K562 (cell line): ENCODE measurements around the gene BBC3. TPM values are rescaled to one million over a fixed set of nuclear protein-coding genes. Genes with fewer than 3 reads are reported as not detected.

Experiments
- CBFB ChIP-seq: sonication (generic); formaldehyde crosslinking; IDR thresholded peaks from 2 replicates; pipeline ENCODE4 v1.4.0; 2020; ENCODE audit warnings: mild to moderate bottlenecking, missing genetic modification reagents
- CEBPZ ChIP-seq: fragments of 150-350 bp; IDR thresholded peaks from 2 replicates; pipeline ENCODE4 v1.6.1; 2014; ENCODE audit warnings: low read depth, mild to moderate bottlenecking, low read length, borderline replicate concordance
- CTBP1 ChIP-seq: fragments of 450-650 bp; IDR thresholded peaks from 2 replicates; pipeline ENCODE4 v1.6.1; 2016; ENCODE audit warnings: borderline replicate concordance
- ELF2 ChIP-seq: fragments of 250-450 bp; sonication (Bioruptor Pico); IDR thresholded peaks from 2 replicates; pipeline ENCODE4 v1.5.0; 2021; ENCODE audit warnings: mild to moderate bottlenecking
- FOXK1 ChIP-seq: sonication (generic); formaldehyde crosslinking; IDR thresholded peaks from 2 replicates; pipeline ENCODE4 v1.8.0; 2022; ENCODE audit warnings: missing genetic modification reagents, mild to moderate bottlenecking, borderline replicate concordance
- TCF7 ChIP-seq: sonication (generic); IDR thresholded peaks from 2 replicates; pipeline ENCODE4 v1.6.1; 2016; ENCODE audit warnings: antibody characterized with exemption, borderline replicate concordance
- ZKSCAN1 ChIP-seq: fragments of 150-350 bp; IDR thresholded peaks from 2 replicates; pipeline ENCODE4 v1.6.1; 2016; ENCODE audit warnings: low read depth, low read length
- ZNF830 ChIP-seq: fragments of 250-450 bp; sonication (Bioruptor Pico); IDR thresholded peaks from 2 replicates; pipeline ENCODE4 v1.5.0; 2021; ENCODE audit warnings: mild to moderate bottlenecking
- polyA plus RNA-seq, 8 experiments: library from polyadenylated mRNA; depleted of rRNA in 4 of 8; stranded (reverse) in 5 of 8; unstranded in 3 of 8; fragments of >200 nt; fragmentation: Nextera tagmentation in 2 of 8; fragmentation: Illumina TruSeq in 1 of 8; extraction: Ambion mirVana in 2 of 8; extraction: Trizol in 1 of 8; gene quantifications; 2 replicates each; pipeline versions ENCODE4 v1.2.1 to v1.2.3, GENCODE V29; 2011 to 2014; ENCODE audit warnings: inconsistent platforms in 1 of 8, missing spikeins in 1 of 8
- total RNA-seq, 7 experiments: library from RNA; depleted of rRNA in 6 of 7; stranded (reverse); fragments of >200 nt in 6 of 7; fragmentation: Illumina TruSeq in 2 of 7; extraction: Trizol in 2 of 7; gene quantifications; 2 replicates each; pipeline versions ENCODE4 v1.2.1 to v1.2.3, GENCODE V29; 2011 to 2021; ENCODE audit warnings: low replicate concordance in 1 of 7
- TF ChIP-seq, protein P1 (sequence below), 2 experiments: fragments of 450-650 bp; IDR thresholded peaks; 2 replicates each; pipeline ENCODE4 v1.6.1; 2016; ENCODE audit warnings: mild to moderate bottlenecking in 2 of 2, borderline replicate concordance in 1 of 2, low read depth in 1 of 2, moderate library complexity in 1 of 2
- TF ChIP-seq, protein P2 (sequence below): fragments of 450-650 bp; IDR thresholded peaks from 2 replicates; pipeline ENCODE4 v1.6.1; 2018; ENCODE audit warnings: mild to moderate bottlenecking, low read depth; ENCODE audit not compliant: partially characterized antibody

Gene BBC3
- total and polyA plus RNA-seq, 9 of the 15 experiments (the other 6 are each of a cell fraction or from before 2014, with no cell fraction given): 0.15 to 30.7 (median 4.8) TPM

- TF ChIP-seq CEBPZ: no peak
- TF ChIP-seq ELF2: no peak
- TF ChIP-seq, protein P1, sequence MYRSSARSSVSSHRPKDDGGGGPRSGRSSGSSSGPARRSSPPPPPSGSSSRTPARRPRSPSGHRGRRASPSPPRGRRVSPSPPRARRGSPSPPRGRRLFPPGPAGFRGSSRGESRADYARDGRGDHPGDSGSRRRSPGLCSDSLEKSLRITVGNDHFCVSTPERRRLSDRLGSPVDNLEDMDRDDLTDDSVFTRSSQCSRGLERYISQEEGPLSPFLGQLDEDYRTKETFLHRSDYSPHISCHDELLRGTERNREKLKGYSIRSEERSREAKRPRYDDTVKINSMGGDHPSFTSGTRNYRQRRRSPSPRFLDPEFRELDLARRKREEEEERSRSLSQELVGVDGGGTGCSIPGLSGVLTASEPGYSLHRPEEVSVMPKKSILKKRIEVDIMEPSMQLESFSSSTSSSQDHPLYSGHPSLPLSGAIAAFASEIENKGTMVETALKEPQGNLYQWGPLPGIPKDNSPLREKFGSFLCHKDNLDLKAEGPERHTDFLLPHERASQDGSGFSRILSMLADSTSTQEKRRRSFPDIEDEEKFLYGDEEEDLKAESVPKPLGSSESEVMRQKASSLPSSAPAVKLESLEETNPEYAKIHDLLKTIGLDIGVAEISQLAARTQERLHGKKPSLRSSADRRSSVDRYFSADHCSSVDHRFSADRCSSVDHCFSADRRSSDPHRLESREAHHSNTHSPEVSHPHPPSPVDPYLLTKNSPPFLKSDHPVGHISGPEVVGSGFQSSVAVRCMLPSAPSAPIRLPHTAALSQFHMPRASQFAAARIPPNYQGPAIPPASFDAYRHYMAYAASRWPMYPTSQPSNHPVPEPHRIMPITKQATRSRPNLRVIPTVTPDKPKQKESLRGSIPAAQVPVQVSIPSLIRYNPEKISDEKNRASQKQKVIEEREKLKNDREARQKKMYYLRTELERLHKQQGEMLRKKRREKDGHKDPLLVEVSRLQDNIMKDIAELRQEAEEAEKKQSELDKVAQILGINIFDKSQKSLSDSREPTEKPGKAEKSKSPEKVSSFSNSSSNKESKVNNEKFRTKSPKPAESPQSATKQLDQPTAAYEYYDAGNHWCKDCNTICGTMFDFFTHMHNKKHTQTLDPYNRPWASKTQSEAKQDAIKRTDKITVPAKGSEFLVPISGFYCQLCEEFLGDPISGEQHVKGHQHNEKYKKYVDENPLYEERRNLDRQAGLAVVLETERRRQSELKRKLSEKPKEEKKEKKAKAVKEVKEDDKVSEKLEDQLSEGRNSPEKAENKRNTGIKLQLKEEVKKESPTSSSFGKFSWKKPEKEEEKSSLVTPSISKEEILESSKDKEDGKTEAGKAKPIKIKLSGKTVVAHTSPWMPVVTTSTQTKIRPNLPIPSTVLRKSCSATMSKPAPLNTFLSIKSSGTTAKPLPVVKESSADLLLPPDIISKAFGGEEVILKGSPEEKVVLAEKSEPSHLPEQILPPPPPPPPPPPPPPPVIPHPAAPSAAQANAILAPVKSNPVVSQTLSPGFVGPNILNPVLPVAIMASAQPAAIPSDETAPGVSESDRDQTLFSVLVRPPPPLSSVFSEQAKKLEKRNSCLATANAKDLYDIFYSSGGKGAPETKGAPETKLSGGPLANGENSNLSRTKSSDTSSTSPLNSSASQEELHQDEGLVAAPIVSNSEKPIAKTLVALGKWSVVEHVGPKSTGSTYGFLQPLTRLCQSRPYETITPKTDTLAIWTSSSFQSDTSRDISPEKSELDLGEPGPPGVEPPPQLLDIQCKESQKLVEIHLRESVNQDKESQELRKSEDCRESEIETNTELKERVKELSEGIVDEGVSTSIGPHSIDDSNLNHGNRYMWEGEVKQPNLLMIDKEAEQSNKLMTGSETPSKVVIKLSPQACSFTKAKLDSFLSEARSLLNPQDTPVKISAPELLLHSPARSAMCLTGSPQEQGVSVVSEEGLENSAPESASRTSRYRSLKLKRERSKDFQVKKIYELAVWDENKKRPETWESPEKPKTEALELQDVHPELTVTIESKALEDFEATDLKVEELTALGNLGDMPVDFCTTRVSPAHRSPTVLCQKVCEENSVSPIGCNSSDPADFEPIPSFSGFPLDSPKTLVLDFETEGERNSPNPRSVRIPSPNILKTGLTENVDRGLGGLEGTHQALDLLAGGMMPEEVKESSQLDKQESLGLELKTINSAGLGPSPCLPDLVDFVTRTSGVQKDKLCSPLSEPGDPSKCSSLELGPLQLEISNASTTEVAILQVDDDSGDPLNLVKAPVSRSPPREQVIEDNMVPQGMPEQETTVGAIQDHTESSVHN (IDR thresholded peaks at IDR 0.05; ENCODE audit: borderline replicate concordance in 1 of 2, low read depth in 1 of 2): no peak
- TF ChIP-seq FOXK1: no peak
- peak; percentile 60; the same call in 1 of the 2 replicates for TF ChIP-seq CTBP1
- no peak for TF ChIP-seq CBFB
- no peak for TF ChIP-seq ZNF830
- TF ChIP-seq ZKSCAN1: no peak
- TF ChIP-seq, protein P2, sequence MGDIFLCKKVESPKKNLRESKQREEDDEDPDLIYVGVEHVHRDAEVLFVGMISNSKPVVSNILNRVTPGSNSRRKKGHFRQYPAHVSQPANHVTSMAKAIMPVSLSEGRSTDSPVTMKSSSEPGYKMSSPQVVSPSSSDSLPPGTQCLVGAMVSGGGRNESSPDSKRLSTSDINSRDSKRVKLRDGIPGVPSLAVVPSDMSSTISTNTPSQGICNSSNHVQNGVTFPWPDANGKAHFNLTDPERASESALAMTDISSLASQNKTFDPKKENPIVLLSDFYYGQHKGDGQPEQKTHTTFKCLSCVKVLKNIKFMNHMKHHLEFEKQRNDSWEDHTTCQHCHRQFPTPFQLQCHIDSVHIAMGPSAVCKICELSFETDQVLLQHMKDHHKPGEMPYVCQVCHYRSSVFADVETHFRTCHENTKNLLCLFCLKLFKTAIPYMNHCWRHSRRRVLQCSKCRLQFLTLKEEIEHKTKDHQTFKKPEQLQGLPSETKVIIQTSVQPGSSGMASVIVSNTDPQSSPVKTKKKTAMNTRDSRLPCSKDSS: peak; percentile 70
- TF ChIP-seq TCF7: 0 out of 2 replicates have a peak, but pooled peaks have one; percentile 12
Measured at GRCh38 chr19:47230054-47230920, 712 bp downstream of the BBC3 start (continued).
